ENCODE measurements around the gene KIF26B. TPM values are rescaled to one million over a fixed set of nuclear protein-coding genes. Genes with fewer than 3 reads are reported as not detected.

KIF26B gene
- total RNA-seq, 1 experiment from 2014 or later = 1.6 TPM

- H3K4me1 Mint-ChIP-seq (ENCODE audit: insufficient read depth, unreplicated experiment) = no peaks in the 10 kb centered on the region
- intact Hi-C loops (cut with micrococcal nuclease) = no loop called here
- H3K36me3 Mint-ChIP-seq (ENCODE audit: insufficient read depth, unreplicated experiment) = no peaks in the 10 kb centered on the region
- no peak overlapping the region for H3K27ac Mint-ChIP-seq (ENCODE audit: low read depth, unreplicated experiment)
- no peak overlapping the region for H3K4me3 Mint-ChIP-seq (ENCODE audit: unreplicated experiment)
- H3K27me3 Mint-ChIP-seq (ENCODE audit: insufficient read depth, unreplicated experiment) = peaks cover 87% of the 10 kb centered on the region
- BruUV-seq (replicated peaks) = no TSS peak
- DNase-seq (ENCODE audit: unreplicated experiment) = no peak
- peaks cover 7% of the 10 kb centered on the region for H3K9me3 Mint-ChIP-seq (ENCODE audit: unreplicated experiment)
- POLR2A ChIA-PET = no interaction called here
- no peak for TF ChIP-seq CTCF (IDR thresholded peaks at IDR 0.05; ENCODE audit: unreplicated experiment)
- CTCF ChIA-PET = no interaction called here
These were observed 281.6 kb downstream of the KIF26B start for GRCh38 chr1:245436407-245436806.

- Mint-ChIP-seq H3K9me3 (ENCODE audit: unreplicated experiment) (peaks cover 7% of the 10 kb centered on the region), H3K27me3 (ENCODE audit: insufficient read depth, unreplicated experiment) (peaks cover 87% of the 10 kb centered on the region), H3K27ac (ENCODE audit: low read depth, unreplicated experiment) (no peak overlapping the region), H3K36me3 (ENCODE audit: insufficient read depth, unreplicated experiment) (no peaks in the 10 kb centered on the region), H3K4me1 (ENCODE audit: insufficient read depth, unreplicated experiment) (no peaks in the 10 kb centered on the region), H3K4me3 (ENCODE audit: unreplicated experiment) (no peak overlapping the region)
- POLR2A ChIA-PET = interaction anchor here (0.6 to 1.6 kb wide), 2 partner anchors 21 to 120 kb away, joined by 3 read pairs; no protein-coding TSS in a partner anchor
- BruUV-seq (replicated peaks) = no TSS peak
- no peak for TF ChIP-seq CTCF (IDR thresholded peaks at IDR 0.05; ENCODE audit: unreplicated experiment)
- no peak for DNase-seq (ENCODE audit: unreplicated experiment)
- CTCF ChIA-PET = interaction anchor here (0.6 to 1.1 kb wide), 4 partner anchors 9 to 42 kb away, joined by 3 to 4 read pairs (median 4); no protein-coding TSS in a partner anchor
- intact Hi-C loops (cut with micrococcal nuclease) = no loop called here
These were observed 282.7 kb downstream of the KIF26B start for GRCh38 chr1:245437369-245438062.

- no peak for DNase-seq (ENCODE audit: unreplicated experiment)
- Mint-ChIP-seq H3K4me1 (ENCODE audit: insufficient read depth, unreplicated experiment) (no peaks in the 10 kb centered on the region), H3K27me3 (ENCODE audit: insufficient read depth, unreplicated experiment) (peaks cover 73% of the 10 kb centered on the region), H3K4me3 (ENCODE audit: unreplicated experiment) (no peak overlapping the region), H3K9me3 (ENCODE audit: unreplicated experiment) (no peaks in the 10 kb centered on the region), H3K36me3 (ENCODE audit: insufficient read depth, unreplicated experiment) (no peaks in the 10 kb centered on the region), H3K27ac (ENCODE audit: low read depth, unreplicated experiment) (no peak overlapping the region)
- BruUV-seq (replicated peaks) = no TSS peak
- intact Hi-C loops (cut with micrococcal nuclease) = no loop called here
- ChIA-PET POLR2A (interaction anchor here (0.7 kb wide), 1 partner anchor 762 kb away, joined by 3 read pairs; no protein-coding TSS in a partner anchor), CTCF (interaction anchor here (1.1 kb wide), 1 partner anchor 11 kb away, joined by 5 read pairs; no protein-coding TSS in a partner anchor)
- no peak for TF ChIP-seq CTCF (IDR thresholded peaks at IDR 0.05; ENCODE audit: unreplicated experiment)
These were observed 286.1 kb downstream of the KIF26B start for GRCh38 chr1:245440922-245441321.

- Mint-ChIP-seq H3K4me3 (ENCODE audit: unreplicated experiment) (no peak overlapping the region), H3K36me3 (ENCODE audit: insufficient read depth, unreplicated experiment) (no peaks in the 10 kb centered on the region), H3K9me3 (ENCODE audit: unreplicated experiment) (no peaks in the 10 kb centered on the region), H3K27me3 (ENCODE audit: insufficient read depth, unreplicated experiment) (peaks cover 71% of the 10 kb centered on the region), H3K27ac (ENCODE audit: low read depth, unreplicated experiment) (no peak overlapping the region), H3K4me1 (ENCODE audit: insufficient read depth, unreplicated experiment) (no peaks in the 10 kb centered on the region)
- CTCF ChIA-PET = no interaction called here
- no TSS peak for BruUV-seq (replicated peaks)
- TF ChIP-seq CTCF (IDR thresholded peaks at IDR 0.05; ENCODE audit: unreplicated experiment) = no peak
- intact Hi-C loops (cut with micrococcal nuclease) = no loop called here
- no peak for DNase-seq (ENCODE audit: unreplicated experiment)
- POLR2A ChIA-PET = no interaction called here
These were observed 286.9 kb downstream of the KIF26B start for GRCh38 chr1:245441689-245442088.
